H1 (cell line): Measurements from ENCODE around the gene RPS4Y2.

Source experiments
- EP300 ChIP-seq, 2 experiments: IDR thresholded peaks; 1 replicate in 1 of 2; 2 replicates in 1 of 2; pipeline ENCODE4 v1.6.1; 2011 to 2012; ENCODE audit warnings: low read depth in 2 of 2, low read length in 2 of 2, mild to moderate bottlenecking in 2 of 2, borderline replicate concordance in 1 of 2, inconsistent platforms in 1 of 2, moderate library complexity in 1 of 2
- HDAC6 ChIP-seq: IDR thresholded peaks from one replicate; pipeline ENCODE4 v1.7.1; 2012; ENCODE audit warnings: low read depth, mild to moderate bottlenecking, inconsistent platforms, low read length, moderate library complexity
- SUZ12 ChIP-seq: fragments of 200-600 bp; sonication (generic); IDR thresholded peaks from 2 replicates; pipeline ENCODE4 v1.6.1; 2012; ENCODE audit warnings: mild to moderate bottlenecking, inconsistent platforms, low read length, moderate library complexity, mixed read lengths
- TCF12 ChIP-seq: IDR thresholded peaks from 2 replicates; pipeline ENCODE4 v1.6.1; 2011; ENCODE audit warnings: low read depth, mild to moderate bottlenecking, low read length
- TF ChIP-seq, protein P1 (sequence below), 3 experiments: IDR thresholded peaks; 1 replicate in 2 of 3; 2 replicates in 1 of 3; pipeline versions ENCODE4 v1.5.1 to v1.6.1; 2011; ENCODE audit warnings: low read length in 3 of 3, mild to moderate bottlenecking in 3 of 3, inconsistent platforms in 2 of 3, low read depth in 1 of 3, moderate library complexity in 1 of 3; ENCODE audit not compliant: insufficient read depth in 1 of 3; ENCODE audit errors: control extremely low read depth in 1 of 3

DNA sequence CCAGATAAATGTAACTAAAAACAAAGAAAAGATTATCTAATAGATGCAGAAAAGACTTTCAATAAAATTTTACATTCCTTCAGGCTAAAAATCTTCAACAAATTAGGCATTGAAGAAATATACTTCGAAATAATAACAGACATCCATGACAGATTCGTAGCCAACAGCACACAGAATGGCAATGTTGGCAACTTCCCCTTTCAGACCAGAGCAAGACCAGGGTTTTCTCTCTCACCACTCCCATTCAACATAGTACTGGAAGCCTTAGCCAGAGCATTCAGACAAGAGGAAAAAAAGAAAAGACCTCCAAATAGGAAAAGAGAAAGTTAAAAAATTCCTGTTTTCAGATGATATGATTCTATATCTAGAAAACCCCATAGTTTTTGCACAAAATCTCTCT is 61.2 kb downstream of the RPS4Y2 start:
- TF ChIP-seq TCF12 (no peak), EP300 (IDR thresholded peaks at IDR 0.05; ENCODE audit: borderline replicate concordance in 1 of 2, low read depth in 2 of 2, low read length in 2 of 2) (no peak), HDAC6 (no peak), SUZ12 (no peak)
- TF ChIP-seq, protein P1, sequence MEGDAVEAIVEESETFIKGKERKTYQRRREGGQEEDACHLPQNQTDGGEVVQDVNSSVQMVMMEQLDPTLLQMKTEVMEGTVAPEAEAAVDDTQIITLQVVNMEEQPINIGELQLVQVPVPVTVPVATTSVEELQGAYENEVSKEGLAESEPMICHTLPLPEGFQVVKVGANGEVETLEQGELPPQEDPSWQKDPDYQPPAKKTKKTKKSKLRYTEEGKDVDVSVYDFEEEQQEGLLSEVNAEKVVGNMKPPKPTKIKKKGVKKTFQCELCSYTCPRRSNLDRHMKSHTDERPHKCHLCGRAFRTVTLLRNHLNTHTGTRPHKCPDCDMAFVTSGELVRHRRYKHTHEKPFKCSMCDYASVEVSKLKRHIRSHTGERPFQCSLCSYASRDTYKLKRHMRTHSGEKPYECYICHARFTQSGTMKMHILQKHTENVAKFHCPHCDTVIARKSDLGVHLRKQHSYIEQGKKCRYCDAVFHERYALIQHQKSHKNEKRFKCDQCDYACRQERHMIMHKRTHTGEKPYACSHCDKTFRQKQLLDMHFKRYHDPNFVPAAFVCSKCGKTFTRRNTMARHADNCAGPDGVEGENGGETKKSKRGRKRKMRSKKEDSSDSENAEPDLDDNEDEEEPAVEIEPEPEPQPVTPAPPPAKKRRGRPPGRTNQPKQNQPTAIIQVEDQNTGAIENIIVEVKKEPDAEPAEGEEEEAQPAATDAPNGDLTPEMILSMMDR (IDR thresholded peaks at IDR 0.05; ENCODE audit: control extremely low read depth in 1 of 3, insufficient read depth in 1 of 3, low read depth in 1 of 3, low read length in 3 of 3): no peak
